Activated CD4-positive, CD25-positive, alpha-beta regulatory T cell treated with anti-CD3 and anti-CD28 coated beads, Interleukin-2, amount 50 U/mL, for 24 hours (primary cell): ENCODE results near the gene DPH7.
A peak's percentile ranks its signal among the peaks of the same experiment; 100 is the strongest.
"Not testable (repeated sequence)": the region's sequence is repeated elsewhere in the genome, so short reads cannot be mapped to it uniquely, and the experiment has no call there.

Experiments used
- ATAC-seq, 2 donors: fragments of 150-1000 bp; cut with Tn5 transposase; one replicate each; pipeline ENCODE4 v1.10.0; 2021; ENCODE audit warnings: mild to moderate bottlenecking in 1 of 2, moderate library complexity in 1 of 2

DPH7 gene

GRCh38 chr9:137580209-137580953 is 1.7 kb upstream of the DPH7 start:
- no peak for ATAC-seq

- no peak for ATAC-seq
Measured at GRCh38 chr9:137579259-137579604, 507 bp upstream of the DPH7 start.

DNA sequence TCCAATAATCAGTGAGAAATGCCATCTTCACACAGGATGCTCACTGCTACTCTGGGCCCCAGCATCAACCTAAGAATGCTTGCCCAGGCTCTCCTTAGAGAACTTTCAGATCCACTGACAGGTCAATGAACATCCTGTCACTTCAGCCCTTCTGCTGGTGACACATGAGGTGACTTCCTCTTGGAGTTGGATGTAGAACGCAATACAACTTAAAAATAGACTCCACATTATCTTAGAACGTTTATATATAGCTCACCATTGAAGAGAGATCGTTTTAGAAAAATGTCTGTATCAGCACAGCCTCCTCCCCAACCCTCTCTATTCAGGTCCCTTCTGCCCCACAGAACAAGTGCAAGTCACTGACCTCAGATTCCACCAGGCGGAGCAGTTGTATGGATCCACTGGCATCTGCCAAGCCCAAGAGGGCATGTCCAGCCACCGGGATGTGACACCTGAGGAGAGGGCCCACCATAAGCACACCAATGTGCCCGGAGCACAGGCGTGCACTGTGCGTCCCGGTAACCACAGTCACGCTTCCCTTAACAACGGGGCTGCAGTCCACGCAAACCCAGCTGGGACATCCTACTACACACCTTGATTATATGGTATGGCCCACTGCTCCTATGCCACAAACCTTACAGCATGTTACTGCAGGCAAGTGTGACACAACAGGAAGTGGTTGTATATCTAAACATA is 2.9 kb downstream of the DPH7 start:
- no peak for ATAC-seq

- ATAC-seq = no peak
Measured at GRCh38 chr9:137575364-137575715, 3.4 kb downstream of the DPH7 start.

GRCh38 chr9:137574192-137574591 is 4.5 kb downstream of the DPH7 start:
- no peak for ATAC-seq

DNA sequence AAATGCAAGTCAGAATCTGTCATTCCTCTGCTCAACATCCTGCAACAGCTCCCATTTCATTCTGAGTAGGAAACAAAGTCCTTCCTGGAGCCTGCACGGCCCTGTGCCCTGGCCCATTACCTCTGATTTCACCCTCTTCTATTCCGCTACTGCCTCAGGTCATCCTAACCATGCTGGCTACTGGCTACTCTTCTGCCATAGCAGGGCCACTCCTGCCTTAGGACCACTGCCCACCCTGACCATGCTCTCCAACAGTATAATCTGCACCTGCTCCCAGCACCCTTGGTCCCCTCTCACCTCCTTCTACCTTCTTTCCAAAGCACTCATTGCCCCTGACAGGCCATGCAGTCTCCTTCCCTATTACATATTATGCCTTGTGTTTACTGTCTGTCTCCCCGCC is 8.2 kb downstream of the DPH7 start:
- no peak for ATAC-seq

GRCh38 chr9:137569609-137570203 is 9.0 kb downstream of the DPH7 start:
- ATAC-seq = no peak

GRCh38 chr9:137568445-137568844 is 10.3 kb downstream of the DPH7 start:
- peak in 1 of 2 donors; percentile 27 for ATAC-seq

DNA sequence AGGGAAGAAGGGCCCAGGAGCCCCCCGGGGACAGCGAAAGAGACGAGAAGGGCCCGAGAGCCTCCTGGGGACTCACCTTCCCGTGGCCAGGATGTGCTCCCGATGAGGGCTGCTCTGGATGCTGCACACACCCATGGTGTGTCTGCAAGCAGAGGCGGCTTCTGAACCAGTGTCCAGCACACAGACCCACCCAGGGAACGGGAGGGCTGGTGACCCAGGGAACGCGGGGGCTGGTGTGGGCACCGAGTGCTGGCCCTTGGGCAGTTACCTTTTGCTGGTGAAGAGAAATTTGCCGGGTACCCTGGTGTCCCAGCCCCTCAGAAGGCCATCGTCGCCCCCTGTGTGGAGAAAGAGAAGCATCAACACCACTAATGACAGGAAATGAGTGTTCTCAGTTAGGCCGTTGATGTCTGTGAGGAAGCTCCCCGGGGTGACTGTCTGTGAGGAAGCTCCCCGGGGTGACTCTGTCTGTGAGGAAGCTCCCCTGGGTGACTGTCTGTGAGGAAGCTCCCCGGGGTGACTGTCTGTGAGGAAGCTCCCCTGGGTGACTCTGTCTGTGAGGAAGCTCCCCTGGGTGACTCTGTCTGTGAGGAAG is 13.8 kb downstream of the DPH7 start:
- ATAC-seq = peak in 1 of 2 donors; percentile 41

DNA sequence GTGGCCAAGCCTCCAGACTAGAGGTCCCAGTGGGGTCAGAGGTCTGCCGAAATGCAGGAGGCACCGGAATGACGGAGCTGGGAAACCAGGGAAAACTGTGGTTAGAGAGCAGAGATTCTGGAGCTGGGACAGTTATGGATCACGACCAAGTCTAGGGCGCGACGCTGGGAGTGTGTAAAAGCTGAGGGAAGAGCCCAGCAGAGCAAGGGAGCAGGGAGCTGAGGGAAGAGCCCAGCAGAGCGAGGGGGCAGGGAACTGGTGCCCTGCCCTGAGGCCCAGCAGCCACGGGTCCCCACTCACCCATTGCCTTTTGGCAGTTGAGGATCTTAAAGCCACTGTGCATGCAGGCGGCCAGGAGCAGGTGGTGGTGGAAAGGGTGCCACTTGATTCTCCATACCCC is 14.6 kb downstream of the DPH7 start:
- ATAC-seq = no peak

GRCh38 chr9:137558127-137558526 is 20.6 kb downstream of the DPH7 start:
- no peak for ATAC-seq

DNA sequence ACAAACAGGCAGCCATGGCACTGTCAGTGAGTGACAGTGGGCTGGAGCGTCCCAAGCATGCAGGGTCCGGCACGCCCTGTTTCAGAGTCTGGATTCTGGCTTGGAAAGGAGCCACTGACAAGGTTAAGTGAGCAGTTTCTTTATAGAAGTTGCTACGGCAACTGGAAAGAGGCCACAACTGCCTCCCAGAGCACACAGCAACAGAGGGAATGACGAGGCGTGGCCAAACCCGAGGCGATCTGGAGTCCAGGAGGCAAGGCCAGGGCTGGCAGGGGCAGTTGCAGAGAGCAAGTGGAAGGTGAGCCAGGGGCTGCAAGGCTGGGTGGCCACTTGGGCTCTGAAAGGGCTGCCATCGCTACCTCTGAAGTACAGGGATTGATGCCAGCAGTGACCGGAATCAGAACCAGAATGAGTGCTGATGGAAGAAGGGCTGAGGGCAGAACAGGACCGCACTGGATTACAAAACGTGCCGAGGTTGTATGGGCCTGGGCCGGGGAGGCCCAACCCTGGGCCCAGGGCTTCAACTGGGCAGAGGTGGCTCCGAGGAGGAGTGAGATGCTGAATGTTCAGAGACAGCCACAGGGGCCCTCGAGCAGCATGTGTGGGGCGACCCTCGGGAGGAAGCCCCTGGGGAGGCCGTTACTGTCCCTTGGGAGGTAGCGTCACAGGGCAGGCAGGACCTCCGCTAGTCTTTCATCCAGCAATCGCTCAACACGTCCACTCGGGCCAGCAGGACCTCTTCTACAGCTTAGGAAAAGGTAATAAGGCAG is 22.5 kb downstream of the DPH7 start:
- no peak for ATAC-seq

DNA sequence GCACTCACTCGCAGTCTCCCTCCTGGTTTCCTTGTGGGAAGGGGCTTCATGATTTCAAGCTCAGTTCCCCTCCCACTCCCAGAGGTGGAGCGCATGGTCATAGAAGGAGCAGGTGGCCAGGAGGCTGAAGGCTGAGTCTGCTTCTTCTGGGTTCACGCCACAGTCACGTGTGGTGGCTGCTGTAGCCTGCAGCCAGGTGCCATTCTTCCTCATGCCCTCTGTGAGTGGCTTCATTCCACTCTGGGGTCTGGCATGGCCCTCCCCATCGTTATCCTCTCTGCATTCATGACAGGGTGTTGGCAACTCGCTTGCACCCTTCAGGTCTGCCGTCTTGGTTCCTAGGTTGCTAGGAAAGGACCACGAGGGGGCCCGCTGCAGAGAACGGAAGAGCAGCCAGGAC is 23.5 kb downstream of the DPH7 start:
- ATAC-seq = no peak

- no peak for ATAC-seq
Measured at GRCh38 chr9:137554349-137554748, 24.4 kb downstream of the DPH7 start.

DNA sequence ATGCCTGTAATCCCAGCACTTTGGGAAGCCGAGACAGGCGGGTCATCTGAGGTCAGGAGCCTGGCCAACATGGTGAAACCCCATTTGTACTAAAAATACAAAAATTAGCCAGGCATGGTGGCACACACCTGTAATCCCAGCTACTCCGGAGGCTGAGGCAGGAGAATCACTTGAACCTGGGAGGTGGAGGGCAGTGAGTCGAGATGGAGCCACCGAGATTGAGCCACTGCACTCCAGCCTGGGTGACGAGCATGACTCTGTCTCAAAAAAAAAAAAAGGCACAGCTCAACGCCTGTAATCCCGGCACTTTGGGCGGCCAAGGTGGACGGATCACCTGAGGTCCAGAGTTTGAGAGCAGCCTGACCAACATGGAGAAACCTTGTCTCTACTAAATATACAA is 25.1 kb downstream of the DPH7 start:
- ATAC-seq = not testable (repeated sequence)

DNA sequence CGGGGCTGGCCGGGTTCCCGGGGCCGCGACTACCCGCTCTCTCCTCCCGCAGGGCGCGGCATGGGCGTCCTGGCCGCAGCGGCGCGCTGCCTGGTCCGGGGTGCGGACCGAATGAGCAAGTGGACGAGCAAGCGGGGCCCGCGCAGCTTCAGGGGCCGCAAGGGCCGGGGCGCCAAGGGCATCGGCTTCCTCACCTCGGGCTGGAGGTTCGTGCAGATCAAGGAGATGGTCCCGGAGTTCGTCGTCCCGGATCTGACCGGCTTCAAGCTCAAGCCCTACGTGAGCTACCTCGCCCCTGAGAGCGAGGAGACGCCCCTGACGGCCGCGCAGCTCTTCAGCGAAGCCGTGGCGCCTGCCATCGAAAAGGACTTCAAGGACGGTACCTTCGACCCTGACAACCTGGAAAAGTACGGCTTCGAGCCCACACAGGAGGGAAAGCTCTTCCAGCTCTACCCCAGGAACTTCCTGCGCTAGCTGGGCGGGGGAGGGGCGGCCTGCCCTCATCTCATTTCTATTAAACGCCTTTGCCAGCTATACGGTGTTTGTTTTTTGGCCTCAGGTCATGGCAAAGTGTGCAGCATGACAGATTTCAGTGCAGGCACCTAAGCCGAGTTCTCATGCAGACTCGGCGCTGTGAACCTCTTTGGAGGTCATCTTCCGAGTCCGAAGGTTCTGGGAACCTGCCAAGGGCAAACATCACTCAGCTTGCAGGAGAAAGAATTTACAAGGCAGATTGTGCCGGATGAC is 26.5 kb downstream of the DPH7 start:
- ATAC-seq = peak; percentile 2 to 11

DNA sequence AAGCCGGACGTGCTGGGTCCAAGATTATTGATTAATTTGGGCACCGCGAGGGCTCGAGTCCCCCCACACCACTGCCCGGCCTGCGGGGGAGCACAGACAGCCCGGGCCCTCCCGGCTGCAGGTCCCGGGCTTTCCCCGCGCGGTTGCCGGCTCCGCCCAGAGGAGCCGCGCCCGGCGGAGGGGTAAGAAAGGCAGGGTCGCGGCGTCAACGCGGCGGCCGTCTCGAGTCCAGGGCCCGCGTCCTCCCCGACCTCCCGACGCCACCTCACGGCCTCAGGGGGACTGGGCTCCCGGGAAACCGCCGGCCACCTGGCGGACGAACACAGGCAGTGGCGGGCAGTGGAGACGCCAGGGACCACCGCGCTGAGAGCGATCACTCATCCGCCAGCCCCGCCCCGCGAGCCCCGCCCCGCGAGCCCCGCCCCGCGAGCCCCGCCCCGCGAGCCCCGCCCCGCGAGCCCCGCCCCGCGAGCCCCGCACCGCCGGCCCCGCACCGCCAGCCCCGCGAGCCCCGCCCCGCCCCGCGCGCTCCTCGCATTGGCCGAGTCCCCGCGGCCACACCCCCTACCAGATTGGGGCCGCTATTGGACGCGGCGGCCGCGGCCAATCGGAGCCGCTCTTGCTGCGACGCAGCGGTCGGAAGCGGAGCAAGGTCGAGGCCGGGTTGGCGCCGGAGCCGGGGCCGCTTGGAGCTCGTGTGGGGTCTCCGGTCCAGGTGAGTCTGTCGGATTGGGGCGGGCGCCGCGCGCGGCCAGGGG is 27.3 kb downstream of the DPH7 start, which contains the start of gene MRPL41:
TSS of gene MRPL41 (plus strand) at position 616 of the 758 bp plus-strand sequence. CDS start 203 bp downstream, outside the sequence.
- peak; percentile 93 to 96 for ATAC-seq

- not testable (repeated sequence) for ATAC-seq
Measured at GRCh38 chr9:137550958-137551263, 27.8 kb downstream of the DPH7 start.

DNA sequence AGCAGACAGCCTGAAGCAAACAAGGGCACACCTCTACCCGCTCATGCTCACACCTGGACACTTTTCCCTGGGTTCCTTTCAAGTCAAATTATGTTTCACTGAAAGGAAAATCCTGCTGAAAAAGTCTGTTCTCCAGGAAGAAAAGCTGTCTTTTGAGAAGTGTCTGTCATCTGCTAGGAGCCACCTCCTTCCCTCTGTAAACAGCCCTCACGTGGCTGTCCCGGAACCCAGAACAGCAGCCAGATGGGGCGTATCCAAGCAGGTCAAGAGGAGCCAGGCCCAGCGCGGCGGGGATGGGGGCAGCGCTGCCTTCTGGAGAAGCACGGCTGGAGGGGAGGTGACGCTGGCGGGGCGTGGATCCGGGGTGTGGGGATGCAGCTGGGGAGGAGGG is 28.5 kb downstream of the DPH7 start, which contains the start of gene PNPLA7:
TSS of gene PNPLA7 (minus strand) at position 172 of the 391 bp plus-strand sequence. CDS start 205 bp downstream, outside the sequence.
- ATAC-seq = no peak

DNA sequence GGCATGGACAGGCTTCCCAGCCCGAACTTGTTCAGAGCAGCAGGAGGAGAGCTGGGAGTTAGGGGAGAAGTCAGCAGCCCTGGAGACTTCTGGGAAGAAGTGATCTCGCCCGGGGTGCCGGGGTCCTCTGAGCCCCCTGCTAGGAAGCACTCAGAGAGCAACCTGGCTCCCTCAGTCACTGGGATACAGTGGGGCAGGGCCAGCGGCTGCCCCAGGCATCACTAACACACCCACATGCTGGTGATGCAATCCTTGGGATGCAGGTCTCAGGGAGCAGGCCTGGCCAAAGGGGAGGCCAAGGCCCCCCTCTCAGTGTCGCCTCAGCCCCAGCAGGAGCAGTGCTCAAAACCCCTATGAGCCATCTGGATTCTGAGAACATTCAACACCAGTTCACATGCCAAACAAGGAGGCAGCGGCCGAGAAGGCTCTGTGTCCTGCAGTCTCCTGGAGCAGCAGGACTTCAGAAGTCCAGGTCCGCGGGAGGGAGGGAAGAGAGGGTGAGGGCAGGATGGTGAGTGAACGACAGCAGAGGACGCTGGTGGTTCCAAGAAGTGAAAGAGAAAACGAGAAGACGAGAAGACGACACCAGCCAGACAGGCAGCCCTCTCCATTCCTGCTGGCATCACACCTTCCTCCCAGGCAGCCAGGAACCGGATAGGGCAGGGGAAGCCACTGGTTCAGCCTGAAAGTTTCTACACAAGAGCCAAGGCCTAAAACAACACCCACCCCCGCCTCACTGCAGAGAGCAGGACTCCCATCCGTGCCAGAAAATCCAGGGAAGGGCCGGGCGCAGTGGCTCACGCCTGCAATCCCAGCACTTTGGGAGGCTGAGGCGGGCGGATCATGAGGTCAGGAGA is 30.8 kb downstream of the DPH7 start:
- ATAC-seq = no peak
